GM18517 (cell line): ENCODE data around the gene PAFAH1B1.
"Not testable (repeated sequence)": the region's sequence is repeated elsewhere in the genome, so short reads cannot be mapped to it uniquely, and the experiment has no call there.

Source experiments
- ATAC-seq: cut with Tn5 transposase; IDR thresholded peaks from one replicate; pipeline ENCODE4 v1.9.1; 2021; ENCODE audit warnings: mild to moderate bottlenecking, moderate library complexity; ENCODE audit not compliant: unreplicated experiment

The PAFAH1B1 gene

DNA sequence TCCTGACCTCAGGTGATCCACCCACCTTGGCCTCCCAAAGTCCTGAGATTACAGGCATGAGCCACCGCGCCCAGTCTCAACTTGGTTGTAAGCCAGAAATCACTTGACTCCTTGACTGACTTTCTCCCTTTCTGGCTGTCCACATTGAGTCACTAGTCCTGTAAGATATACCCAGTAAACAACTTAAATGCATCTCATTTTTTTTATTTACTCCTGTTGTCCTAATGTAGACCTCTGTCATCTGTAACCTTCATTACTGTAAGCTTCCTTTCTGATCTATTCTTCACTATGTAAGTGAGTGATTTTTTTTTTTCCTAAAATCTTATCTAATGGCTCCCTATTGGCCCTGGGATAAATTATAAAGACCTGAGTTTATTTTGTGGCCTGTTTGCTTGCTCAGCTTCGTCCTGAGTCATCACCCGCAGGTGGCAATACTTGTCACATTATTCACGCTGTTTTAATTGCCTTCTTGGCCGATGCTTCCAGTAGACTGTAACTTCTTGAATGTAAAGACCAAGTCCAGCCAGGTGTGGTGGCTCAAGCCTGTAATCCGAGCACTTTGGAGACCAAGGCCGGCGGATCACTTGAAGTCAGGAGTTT, 41.0 kb downstream of the PAFAH1B1 start:
- no peak for ATAC-seq

DNA sequence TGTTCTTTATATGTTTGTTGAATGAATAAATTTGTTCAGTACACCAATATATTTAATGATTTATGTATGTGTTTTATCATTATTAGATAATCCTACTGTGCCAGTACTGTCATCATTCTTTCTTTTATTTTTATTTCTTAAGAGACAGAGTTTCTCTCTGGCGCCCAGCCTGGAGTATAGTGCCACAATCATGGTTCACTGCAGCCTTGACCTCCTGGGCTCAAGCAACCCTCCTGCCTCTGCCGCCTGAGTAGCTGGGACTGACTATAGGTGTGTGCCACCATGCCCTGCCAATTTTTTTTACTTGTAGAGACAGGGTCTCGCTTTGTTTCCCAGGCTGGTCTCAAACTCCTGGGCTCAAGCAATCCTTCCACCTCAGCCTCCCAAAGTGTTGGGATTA, 41.8 kb downstream of the PAFAH1B1 start:
- ATAC-seq: no peak

DNA sequence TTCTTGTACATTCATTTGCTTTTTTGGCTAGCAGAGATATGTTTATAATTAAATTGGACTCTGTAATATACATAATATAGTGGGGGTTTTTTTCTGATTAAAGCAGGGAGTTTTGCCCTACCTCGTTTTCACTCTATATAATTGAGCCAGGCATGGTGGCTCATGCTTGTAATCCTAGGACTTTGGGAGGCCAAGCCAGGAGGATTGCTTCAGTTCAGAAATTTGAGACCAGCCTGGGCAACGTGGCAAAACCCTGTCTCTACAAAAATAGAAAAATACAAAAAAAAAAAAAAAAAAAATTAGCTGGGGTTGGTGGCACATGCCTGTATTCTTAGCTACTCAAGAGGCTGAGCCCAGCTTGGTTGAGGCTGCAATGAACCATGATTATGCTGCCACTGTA, 42.2 kb downstream of the PAFAH1B1 start:
- ATAC-seq: no peak

DNA sequence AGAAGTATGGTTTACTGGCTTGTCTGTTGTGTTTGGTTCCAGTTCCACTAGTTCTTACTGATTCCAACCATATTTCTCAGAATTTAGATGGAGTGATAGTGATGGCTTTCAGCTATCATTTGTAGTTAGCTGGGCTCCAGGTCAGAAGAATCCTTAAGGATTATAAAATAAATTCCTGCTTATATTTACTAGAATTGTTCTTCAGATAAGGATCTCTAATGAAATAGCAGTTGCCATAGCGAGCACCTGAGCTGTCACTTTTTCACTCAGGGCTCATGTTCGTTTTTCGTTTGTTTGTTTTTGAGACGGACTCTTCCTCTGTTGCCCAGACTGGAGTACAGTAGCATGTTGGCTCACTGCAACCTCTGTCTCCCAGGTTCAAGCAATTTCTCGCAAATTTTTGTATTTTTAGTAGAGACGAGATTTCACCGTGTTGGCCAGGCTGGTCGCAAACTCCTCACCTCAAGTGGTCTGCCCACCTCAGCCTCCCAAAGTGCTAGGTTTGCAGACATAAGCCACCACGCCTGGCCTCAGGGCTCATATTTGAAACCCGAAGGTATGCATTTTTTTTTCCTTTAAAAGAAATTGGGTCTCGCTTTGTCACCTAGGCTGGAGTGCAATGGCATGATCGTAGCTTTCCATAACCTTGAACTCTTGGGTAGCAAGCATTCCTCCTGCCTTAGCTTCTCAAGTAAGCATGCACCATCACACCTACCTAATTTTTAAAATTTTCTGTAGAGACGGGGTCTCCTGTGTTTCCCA, 42.9 kb downstream of the PAFAH1B1 start:
- no peak for ATAC-seq

DNA sequence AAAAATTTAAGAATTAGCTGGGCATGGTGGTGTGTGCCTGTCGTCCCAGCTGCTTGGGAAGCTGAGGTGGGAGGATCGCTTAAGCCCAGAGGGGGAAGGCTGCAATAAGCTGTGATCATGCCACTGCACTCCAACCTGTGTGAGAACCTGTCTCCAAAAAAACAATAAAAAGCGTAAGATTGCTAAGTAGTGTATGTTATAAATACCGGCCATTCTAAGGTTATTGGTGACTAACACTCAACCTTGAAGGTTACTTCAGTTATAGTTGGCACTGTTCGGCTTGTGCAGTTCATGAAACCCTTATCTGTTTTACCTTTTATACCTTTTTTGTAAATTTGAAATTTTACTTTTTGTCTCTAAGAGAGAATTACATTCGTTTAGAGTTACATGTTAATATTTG, 44.0 kb downstream of the PAFAH1B1 start:
- no peak for ATAC-seq

DNA sequence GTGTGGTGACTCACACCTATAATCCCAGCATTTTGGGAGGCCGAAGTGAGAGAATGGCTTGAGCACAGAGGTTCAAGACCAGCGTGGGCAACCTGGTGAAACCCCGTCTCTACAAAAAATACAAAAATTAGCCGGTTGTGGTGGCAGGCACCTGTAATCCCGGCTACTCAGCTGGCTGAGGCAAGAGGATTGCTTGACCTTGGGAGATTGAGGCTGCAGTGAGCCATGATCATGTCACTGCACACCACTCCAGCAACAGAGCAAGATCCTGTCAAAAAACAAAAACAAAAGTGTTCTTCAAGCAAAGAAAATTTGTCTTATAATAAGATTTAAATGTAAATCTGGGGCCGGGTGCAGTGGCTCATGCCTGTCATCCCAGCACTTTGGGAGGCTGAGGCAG, 51.5 kb downstream of the PAFAH1B1 start:
- ATAC-seq: no peak

DNA sequence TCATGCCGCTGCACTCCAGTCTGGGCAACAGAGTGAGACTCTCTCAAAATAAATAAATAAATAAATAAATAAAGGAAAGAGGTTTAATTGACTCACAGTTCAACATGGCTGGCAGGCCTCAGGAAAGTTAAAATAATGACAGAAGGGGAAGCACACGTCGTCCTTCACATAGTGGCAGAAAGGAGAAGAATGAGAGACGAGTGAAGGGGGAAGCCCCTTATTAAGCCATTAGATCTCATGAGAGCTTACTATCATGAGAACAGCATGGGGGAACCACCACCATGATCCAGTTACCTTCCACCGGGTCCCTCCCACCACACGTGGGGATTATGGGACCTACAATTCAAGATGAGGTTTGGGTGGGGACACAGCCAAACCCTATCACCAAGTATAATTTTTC, 54.5 kb downstream of the PAFAH1B1 start:
- ATAC-seq: no peak

DNA sequence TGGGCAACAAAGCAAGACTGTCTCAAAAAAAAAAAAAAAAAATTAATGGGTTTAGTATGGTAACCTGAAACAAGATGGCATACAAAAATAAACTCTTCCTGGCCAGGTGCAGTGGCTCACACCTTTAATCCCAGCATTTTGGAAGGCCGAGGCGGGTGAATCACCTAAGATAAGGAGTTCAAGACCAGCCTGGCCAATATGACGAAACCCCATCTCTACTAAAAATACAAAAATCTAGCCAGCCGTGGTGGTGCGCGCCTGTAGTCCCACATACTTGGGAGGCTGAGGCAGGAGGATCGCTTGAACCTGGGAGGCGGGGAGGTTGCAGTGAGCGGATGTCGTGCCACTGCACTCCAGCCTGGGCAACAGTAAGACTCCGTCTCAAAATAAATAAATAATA, 55.7 kb downstream of the PAFAH1B1 start:
- no peak for ATAC-seq

DNA sequence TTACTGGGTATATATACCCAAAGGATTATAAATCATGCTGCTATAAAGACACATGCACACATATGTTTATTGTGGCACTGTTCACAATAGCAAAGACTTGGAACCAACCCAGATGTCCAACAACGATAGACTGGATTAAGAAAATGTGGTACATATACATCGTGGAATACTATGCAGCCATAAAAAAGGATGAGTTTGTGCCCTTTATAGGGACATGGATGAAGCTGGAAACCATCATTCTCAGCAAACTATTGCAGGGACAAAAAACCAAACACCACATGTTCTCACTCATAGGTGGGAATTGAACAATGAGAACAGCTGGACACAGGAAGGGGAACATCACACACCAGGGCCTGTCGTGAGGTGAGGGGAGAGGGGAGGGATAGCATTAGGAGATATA, 59.5 kb downstream of the PAFAH1B1 start:
- not testable (repeated sequence) for ATAC-seq

DNA sequence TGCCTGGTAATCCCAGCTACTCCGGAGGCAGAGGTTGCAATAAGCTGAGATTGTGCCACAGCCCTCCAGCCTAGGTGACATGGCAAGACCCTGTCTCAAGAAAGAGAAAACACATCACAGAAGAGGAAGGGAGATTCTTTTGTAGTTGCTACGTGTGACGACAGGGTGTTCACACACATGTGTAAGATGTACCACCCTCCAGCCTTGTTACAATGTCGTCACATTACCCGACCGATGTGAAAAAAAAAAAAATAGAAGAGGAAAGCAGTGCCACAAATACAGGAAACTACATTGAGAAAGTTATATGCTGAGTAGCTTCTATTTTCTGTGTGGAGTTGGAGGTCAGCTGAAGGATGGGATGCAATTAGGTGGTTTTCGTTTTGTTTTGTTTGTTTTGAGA, 62.1 kb downstream of the PAFAH1B1 start:
- no peak for ATAC-seq

DNA sequence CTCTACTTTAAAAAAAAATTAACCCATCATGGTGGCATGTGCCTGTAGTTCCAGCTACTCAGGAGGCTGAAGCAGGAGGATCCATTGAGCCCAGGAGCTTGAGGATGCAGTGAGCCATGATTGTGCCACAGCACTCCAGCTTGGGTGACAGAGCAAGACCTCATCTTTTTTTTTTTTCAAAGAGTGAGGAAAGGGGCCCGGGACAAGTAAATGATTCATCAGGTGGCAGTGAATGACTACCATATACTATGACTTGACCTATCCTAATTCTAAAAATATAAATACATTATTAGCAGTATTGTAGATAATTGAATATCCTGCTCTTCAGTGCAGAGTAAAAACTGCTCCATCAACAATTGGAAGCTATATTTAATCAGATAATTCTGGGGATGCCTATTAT, 62.8 kb downstream of the PAFAH1B1 start:
- no peak for ATAC-seq

DNA sequence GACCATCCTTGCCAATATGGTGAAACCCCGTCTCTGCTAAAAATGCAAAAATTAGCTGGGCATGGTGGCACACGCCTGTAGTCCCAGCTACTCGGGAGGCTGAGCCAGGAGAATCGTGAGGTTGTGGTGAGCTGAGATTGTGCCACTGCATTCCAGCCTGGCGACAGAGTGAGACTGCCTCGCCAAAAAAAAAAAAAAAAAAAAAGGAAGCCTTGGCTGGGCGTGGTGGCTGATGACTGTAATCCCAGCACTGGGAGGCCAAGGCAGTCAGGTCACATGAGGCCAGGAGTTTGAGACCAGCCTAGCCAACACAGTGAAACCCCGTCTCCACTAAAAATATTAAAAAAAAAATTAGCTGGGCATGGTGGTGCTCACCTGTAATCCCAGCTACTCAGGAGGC, 65.9 kb downstream of the PAFAH1B1 start:
- not testable (repeated sequence) for ATAC-seq

DNA sequence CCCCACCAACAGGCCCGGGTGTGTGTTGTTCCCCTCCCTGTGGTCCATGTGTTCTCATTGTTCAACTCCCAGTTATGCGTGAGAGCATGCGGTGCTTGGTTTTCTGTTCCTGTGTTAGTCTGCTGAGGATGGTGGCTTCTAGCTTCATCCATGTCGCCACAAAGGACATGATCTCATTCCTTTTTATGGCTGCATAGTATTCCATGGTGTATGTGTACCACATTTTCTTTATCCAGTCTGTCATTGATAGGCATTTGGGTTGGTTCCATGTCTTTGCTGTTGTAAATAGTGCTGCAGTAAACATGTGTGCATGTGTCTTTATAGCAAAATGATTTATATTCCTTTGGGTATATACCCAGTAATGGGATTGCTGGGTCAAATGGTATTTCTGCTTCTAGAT, 67.0 kb downstream of the PAFAH1B1 start:
- not testable (repeated sequence) for ATAC-seq

DNA sequence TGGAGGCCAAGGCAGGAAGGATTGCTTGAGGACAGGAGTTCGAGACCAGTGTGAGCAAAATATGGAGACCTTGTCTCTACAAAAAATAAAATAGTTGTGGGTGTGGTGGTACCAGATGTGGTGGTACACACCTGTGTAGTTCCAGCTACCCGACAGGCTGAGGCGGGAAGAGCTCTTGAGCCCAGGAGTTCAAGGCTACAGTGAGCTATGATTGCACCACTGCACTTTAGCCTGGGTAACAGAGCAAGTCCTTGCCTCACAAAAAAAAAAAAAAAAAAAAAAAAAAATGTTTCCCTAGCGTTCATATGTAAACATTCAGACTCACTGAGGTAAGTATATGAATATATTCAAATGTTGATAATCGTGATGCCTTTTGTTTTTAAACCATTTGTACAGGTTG, 78.6 kb downstream of the PAFAH1B1 start:
- ATAC-seq: no peak

DNA sequence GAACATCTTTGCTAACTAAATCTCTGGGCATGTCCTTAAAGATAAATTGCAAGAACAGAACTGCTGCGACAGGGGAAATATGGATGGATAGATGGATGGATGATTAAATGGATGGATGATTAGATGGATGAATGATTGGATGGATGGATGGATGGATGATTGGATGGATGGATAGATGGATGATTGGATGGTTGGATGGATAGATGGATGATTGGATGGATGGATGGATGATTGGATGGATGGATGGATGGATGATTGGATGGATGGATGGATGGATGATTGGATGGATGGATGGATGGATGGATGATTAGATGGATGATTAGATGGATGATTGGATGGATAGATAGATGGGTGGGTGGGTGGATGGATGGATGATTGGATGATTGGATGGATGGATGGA, 85.8 kb downstream of the PAFAH1B1 start:
- not testable (repeated sequence) for ATAC-seq

DNA sequence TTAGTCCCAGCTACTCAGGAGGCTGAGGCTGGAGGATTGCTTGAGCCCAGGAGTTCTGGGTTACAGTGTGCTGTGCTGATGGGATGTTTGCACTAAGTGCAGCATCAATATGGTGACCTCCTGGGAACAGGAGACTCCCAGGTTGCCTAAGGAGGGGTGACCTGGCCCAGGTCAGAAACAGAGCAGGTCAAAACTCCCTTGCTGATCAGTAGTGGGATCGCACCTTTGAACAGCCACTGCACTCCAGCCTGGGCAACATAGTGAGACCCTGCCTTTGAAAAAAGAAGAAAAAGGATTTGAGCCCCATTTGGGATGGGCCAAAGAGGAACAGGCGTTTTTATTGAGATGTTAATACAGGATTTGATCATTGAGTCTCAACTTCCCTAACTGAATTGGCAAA, 87.5 kb downstream of the PAFAH1B1 start:
- ATAC-seq: no peak

DNA sequence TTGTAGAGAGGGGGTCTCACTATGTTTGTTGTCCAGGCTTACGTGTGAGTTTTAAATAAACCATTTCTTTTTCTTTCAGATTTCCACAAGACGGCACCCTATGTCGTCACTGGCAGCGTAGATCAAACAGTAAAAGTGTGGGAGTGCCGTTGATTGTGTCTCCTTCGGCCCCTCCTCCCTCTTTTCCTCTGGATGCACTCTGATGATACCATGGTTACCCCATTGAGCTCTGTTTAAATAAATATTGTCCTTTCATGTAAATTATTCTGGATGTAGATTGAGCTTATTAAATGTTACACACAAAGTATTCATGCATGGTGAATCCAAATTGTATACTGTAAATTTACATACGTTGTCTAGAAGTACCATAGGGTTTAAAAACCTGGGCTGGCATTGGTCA, 88.2 kb downstream of the PAFAH1B1 start:
- ATAC-seq: no peak

DNA sequence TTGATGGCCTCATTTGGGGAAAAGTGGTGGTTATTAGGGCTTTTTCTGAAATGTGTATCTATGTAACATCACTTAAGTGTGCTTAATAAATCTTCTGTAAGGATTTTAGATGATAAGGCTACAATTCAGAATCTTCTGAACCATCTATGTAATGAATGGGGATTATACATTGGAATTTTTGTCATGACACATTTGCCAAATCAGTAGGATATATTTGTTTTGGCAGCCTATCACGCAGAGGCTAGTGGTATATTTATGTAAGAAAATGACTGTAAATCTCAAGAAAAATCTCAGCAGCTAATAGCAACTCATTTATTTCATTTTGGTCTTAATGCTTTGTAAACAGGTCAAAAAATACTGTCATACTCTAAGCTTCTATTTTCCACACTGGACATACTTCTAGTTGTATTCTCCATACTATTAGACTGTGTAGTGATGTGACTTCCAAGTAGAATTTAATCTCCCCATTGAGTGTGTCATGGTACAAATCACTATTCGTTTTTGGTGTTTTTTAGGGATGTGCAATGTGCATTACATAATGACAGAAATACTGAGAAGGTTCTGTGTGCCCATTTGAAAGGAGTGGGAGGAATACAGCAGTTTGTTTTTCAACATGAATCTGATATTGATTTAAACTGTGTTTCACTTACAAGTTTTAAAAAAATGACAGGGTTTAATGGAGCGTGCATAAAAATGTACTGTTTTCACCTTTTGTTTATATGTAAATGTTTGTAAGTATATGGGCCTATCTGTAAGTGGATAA, 88.9 kb downstream of the PAFAH1B1 start:
- ATAC-seq: no peak

DNA sequence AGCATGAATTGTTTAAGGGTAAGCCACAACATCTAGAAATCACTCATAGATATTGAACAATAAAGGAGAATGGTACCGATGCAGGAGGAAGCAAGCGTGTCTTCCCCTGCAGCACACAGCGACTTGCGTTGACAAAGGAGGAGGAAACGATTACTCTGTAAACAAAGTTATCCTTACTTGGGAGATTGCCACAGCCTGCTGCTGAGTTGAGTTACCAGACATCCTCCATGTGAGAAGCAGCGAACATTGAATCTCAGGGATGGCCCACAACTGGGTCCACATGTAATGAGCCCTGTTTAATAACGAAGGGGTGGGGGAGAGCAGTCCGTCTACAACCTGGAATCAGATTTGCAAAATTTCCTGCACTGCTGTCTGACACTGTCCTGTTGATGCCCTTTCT, 90.5 kb downstream of the PAFAH1B1 start:
- no peak for ATAC-seq

DNA sequence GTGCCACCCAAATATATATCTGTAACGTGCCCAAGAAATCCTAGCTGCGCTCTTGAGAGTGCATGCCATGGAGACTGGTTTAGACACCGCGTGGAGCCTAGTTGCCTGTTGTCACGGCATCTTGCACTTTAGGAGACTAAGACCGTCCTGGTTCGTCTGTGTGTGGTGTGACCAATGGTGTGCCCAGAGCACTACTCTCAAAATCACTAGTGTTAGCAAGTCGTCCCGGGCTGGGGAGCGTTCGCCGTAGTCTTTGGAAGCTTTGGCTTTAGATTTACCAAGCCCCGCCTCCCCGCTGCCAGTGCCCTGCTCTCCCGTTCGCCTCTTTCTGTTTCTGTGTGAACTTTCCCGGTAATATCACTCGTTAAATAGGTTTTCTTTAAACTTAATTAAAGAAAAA, 91.1 kb downstream of the PAFAH1B1 start:
- ATAC-seq: no peak

DNA sequence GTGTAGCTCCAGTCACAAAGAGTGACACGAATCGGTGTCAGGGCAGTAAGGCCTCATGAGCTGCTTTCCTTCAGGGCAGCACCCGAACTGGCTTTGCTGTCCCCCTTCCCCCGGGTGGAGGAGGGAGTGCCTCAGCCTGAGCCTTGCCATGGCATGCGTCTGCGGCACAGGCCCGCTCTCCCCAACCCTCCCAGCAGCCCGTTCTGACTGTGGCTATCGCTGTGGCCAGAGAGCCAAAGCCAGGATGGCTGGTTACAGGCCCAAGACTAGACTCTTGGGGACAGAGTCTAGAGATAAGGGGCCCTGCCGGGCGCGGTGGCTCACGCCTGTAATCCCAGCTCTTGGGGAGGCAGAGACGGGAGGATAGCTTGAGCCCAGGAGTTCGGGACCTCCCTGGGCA, 92.2 kb downstream of the PAFAH1B1 start:
- ATAC-seq: no peak

DNA sequence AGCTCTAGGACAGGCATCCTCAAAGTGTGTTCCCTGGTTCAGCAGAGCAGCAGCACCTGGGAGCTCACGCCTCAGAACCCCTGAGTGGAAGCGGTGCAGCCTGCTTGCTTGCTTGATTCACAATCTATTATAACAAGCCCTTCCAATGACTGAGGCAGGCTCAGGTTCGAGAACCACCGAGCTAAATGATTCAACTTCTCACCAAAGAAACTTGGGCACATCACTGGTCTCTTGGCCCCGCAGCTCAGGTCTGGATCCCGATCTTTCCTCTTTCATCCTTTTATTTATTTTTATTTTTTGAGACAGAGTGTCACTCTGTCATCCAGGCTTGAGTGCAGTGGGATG, 93.6 kb downstream of the PAFAH1B1 start:
- no peak for ATAC-seq
